Smooth muscle cell (in vitro differentiated cells): Measurements from ENCODE around the gene PDAP1. TPM values are rescaled to one million over a fixed set of nuclear protein-coding genes. Genes with fewer than 3 reads are reported as not detected.

Experiments used
- DNase-seq: peaks from one replicate; lab custom pipeline; 2025; ENCODE audit not compliant: unreplicated experiment; lab: John Stamatoyannopoulos, UW
- H2AFZ ChIP-seq: fragments of 200-600 bp; sonication (generic); 2 replicates; pipeline ENCODE4 v1.6.0; 2016; ENCODE audit warnings: antibody characterized with exemption, low read depth, mild to moderate bottlenecking
- H3F3A ChIP-seq: fragments of 200-600 bp; sonication (generic); 2 replicates; pipeline ENCODE4 v1.6.0; 2017; ENCODE audit warnings: antibody characterized with exemption, low read depth
- H3K27ac ChIP-seq: fragments of 200-600 bp; sonication (generic); 2 replicates; pipeline ENCODE4 v1.5.1; 2016; ENCODE audit warnings: low read depth, mild to moderate bottlenecking
- H3K27me3 ChIP-seq: fragments of 200-600 bp; sonication (generic); 2 replicates; pipeline ENCODE4 v1.6.1; 2016; ENCODE audit warnings: low read depth, mild to moderate bottlenecking
- H3K36me3 ChIP-seq: fragments of 200-600 bp; sonication (generic); 2 replicates; pipeline ENCODE4 v1.5.1; 2016; ENCODE audit warnings: low read depth
- H3K4me1 ChIP-seq: fragments of 200-600 bp; sonication (generic); 2 replicates; pipeline ENCODE4 v1.5.1; 2016; ENCODE audit warnings: low read depth
- H3K4me2 ChIP-seq: fragments of 200-600 bp; sonication (generic); 2 replicates; pipeline ENCODE4 v1.6.0; 2016; ENCODE audit warnings: mild to moderate bottlenecking
- H3K4me3 ChIP-seq: fragments of 200-600 bp; sonication (generic); 2 replicates; pipeline ENCODE4 v1.5.1; 2016; ENCODE audit warnings: mild to moderate bottlenecking
- H3K79me2 ChIP-seq: fragments of 200-600 bp; sonication (generic); 2 replicates; pipeline ENCODE4 v1.6.0; 2016; ENCODE audit warnings: low read depth, mild to moderate bottlenecking
- H3K9ac ChIP-seq: fragments of 200-600 bp; sonication (generic); 2 replicates; pipeline ENCODE4 v1.6.0; 2016; ENCODE audit warnings: low read depth
- H3K9me3 ChIP-seq: fragments of 200-600 bp; sonication (generic); replicated peaks from 2 replicates; pipeline ENCODE4 v1.5.1; 2016; ENCODE audit warnings: low read depth
- H4K20me1 ChIP-seq: fragments of 200-600 bp; sonication (generic); 2 replicates; pipeline ENCODE4 v1.6.0; 2016; ENCODE audit warnings: low read depth
- WGBS: methylation state at CpG from one replicate; pipeline ENCODE4 v1.1.7; 2016; ENCODE audit warnings: low lambda C conversion rate; 5-methylcytosine and 5-hydroxymethylcytosine counted together
- polyA plus RNA-seq: library from polyadenylated mRNA; unstranded; fragments of >200 nt; fragmentation: Nextera tagmentation; extraction: Ambion mirVana; gene quantifications from 2 replicates; pipeline ENCODE4 v1.2.1, GENCODE V29; 2016
- total RNA-seq: library from RNA; depleted of rRNA; stranded (reverse); fragments of >200 nt; gene quantifications from 2 replicates; pipeline ENCODE4 v1.2.3, GENCODE V29; 2014
- TF ChIP-seq, protein P1 (sequence below): fragments of 200-600 bp; sonication (generic); IDR thresholded peaks from 2 replicates; pipeline ENCODE4 v1.5.1; 2017; ENCODE audit warnings: borderline replicate concordance, mild to moderate bottlenecking, antibody characterized with exemption; ENCODE audit not compliant: insufficient read depth, poor library complexity, severe bottlenecking

PDAP1 gene
- total and polyA plus RNA-seq, 2 experiments from 2014 or later = 77.3 to 89.4 TPM

DNA sequence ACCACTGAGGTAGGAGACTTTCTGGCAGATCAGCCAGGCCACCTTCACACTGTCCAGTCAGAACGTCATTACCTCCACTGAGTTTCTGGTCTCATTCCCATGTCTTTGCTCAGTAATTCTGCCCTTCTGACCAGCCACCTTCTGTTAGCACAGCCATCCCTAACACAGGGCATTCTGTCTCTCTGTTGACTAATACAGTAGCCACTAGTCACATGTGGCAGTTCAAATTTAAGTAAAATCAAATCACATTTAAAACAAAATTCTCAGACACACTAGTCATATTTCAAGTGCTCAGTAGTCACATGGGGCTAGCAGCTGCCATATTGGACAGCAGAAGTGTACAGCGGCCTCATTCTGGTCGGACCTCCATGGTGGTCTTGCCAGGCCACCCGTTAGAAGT lies 37.7 kb upstream of the PDAP1 start:
- Histone ChIP-seq H3K4me2 (no peak overlapping the region), H3K36me3 (peaks cover 5% of the 10 kb centered on the region), H3K9me3 (no peaks in the 10 kb centered on the region), H3K4me1 (no peaks in the 10 kb centered on the region), H4K20me1 (peaks cover 29% of the 10 kb centered on the region), H2AFZ (no peak overlapping the region), H3K9ac (no peak overlapping the region), H3F3A (no peaks in the 10 kb centered on the region), H3K27me3 (no peaks in the 10 kb centered on the region), H3K4me3 (no peak overlapping the region), H3K79me2 (peaks cover 4% of the 10 kb centered on the region), H3K27ac (no peak overlapping the region)
- TF ChIP-seq, protein P1, sequence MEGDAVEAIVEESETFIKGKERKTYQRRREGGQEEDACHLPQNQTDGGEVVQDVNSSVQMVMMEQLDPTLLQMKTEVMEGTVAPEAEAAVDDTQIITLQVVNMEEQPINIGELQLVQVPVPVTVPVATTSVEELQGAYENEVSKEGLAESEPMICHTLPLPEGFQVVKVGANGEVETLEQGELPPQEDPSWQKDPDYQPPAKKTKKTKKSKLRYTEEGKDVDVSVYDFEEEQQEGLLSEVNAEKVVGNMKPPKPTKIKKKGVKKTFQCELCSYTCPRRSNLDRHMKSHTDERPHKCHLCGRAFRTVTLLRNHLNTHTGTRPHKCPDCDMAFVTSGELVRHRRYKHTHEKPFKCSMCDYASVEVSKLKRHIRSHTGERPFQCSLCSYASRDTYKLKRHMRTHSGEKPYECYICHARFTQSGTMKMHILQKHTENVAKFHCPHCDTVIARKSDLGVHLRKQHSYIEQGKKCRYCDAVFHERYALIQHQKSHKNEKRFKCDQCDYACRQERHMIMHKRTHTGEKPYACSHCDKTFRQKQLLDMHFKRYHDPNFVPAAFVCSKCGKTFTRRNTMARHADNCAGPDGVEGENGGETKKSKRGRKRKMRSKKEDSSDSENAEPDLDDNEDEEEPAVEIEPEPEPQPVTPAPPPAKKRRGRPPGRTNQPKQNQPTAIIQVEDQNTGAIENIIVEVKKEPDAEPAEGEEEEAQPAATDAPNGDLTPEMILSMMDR = no peak
- DNase-seq = no peak
- WGBS = 96% methylated on average over 4 of the region's 4 CpGs

DNA sequence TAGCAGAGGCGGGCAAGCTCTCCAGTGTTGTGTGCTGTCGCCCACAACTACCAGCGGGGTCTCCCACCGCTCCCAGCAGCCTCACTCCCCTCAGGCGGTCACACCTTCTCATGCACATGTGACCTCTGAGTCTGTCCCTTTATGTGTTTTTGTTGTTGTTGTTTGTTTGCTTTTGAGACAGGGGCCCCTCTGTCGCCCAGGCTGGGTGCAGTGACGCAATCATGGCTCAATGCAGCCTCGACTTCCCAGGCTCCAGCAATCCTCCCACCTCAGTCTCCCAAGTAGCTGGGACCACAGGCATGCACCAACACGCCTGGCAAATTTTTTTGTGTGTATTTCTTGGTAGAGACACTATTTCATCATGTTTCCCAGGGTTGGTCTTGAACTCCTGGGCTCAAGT lies 31.8 kb upstream of the PDAP1 start:
- Histone ChIP-seq H3K4me1 (peaks cover 12% of the 10 kb centered on the region), H3F3A (no peaks in the 10 kb centered on the region), H2AFZ (no peak overlapping the region), H3K79me2 (peaks cover 46% of the 10 kb centered on the region), H3K36me3 (no peaks in the 10 kb centered on the region), H3K9me3 (no peaks in the 10 kb centered on the region), H4K20me1 (peaks cover 18% of the 10 kb centered on the region), H3K9ac (peak overlapping the region; percentile 75), H3K27ac (peak overlapping the region; percentile 61), H3K4me2 (peak overlapping the region; percentile 87), H3K4me3 (peak overlapping the region; percentile 84), H3K27me3 (no peaks in the 10 kb centered on the region)
- 71% methylated on average over 9 of the region's 9 CpGs for WGBS
- no peak for DNase-seq
- TF ChIP-seq, protein P1 = no peak

DNA sequence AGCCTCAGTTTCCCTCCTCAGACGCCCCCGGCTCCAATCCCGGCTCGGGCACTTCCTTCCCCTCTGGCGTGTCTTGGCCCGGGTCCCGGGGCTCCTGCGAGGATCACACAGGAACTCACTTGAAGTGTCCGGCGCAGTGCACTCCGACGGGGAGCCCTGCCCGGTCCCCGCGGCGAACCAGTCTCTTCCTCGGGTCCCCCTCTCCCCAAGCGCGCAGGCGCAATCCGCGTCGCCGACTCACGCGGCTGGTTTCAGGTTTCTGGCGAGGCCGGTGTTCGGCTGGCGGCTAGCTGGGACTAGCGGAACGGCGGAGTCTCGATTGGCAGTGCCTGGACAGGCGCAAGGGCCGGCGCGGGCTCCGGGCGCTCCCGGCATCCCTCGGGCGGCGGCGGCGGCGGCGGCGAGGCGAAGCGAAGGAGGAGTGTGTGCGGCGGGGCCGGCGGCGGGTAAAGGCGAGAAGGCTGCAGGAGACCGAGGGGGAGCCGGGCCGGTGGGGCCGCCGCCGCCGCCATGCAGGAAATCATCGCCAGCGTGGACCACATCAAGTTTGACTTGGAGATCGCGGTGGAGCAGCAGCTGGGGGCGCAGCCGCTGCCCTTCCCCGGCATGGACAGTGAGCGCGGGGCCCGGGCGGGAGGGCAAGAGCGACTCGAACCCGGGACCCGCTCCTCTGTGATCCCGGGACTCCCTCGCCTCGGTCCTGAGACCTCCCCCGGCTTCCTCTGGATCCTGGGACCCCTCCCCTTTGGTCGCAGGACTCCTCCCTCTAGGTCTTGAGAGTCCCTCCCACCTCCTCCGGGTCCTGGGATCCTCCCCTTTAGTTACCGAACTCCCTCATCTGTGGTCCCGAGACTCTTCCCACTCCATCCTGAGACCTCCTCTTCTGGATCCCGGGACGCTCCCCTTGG lies 30.4 kb upstream of the PDAP1 start, which contains the start of the genes CPSF4 and PTCD1:
TSS of gene CPSF4 (plus strand) at position 371 of the 908 bp plus-strand sequence. CDS start at position 511, 140 bp downstream.
TSS of gene PTCD1 (minus strand) at position 226 of the 908 bp plus-strand sequence. CDS start 3,556 bp downstream, outside the sequence.
- Histone ChIP-seq H3K36me3 (no peaks in the 10 kb centered on the region), H3K27me3 (no peaks in the 10 kb centered on the region), H3K4me2 (peak within 1 kb of the TSS; percentile 87), H3K9ac (peak within 1 kb of the TSS; percentile 85), H3K27ac (peak within 1 kb of the TSS; percentile 61), H3K79me2 (peaks cover 46% of the 10 kb centered on the region), H3F3A (no peaks in the 10 kb centered on the region), H4K20me1 (peaks cover 18% of the 10 kb centered on the region), H2AFZ (peak within 1 kb of the TSS; percentile 82), H3K4me1 (peaks cover 12% of the 10 kb centered on the region), H3K4me3 (peak within 1 kb of the TSS; percentile 84), H3K9me3 (no peaks in the 10 kb centered on the region)
- DNase-seq = peak; percentile 91
- WGBS = 1% methylated on average over 58 of the region's 89 CpGs
- TF ChIP-seq, protein P1 = no peak
